HL-60 (cell line): ENCODE data around the gene TPO.

Experiments used
- CTCF ChIP-seq: IDR thresholded peaks from one replicate; pipeline ENCODE4 v1.5.1; 2011; ENCODE audit warnings: low read length, control low read depth, inconsistent platforms; ENCODE audit not compliant: insufficient read depth
- POLR2AphosphoS5 ChIP-seq: IDR thresholded peaks from 2 replicates; pipeline ENCODE4 v1.6.1; 2012; ENCODE audit warnings: low read depth
- REST ChIP-seq: IDR thresholded peaks from 2 replicates; pipeline ENCODE4 v1.6.1; 2012; ENCODE audit warnings: low read depth; ENCODE audit not compliant: insufficient replicate concordance
- SPI1 ChIP-seq: IDR thresholded peaks from 2 replicates; pipeline ENCODE4 v1.6.1; 2012; ENCODE audit warnings: low read depth, mild to moderate bottlenecking, borderline replicate concordance

- TF ChIP-seq CTCF (no peak), REST (no peak), POLR2AphosphoS5 (no peak), SPI1 (no peak)
Observed at GRCh38 chr2:1406434-1406833, 6.8 kb upstream of the TPO start.
